ENCODE results near the gene C20orf144. TPM values are rescaled to one million over a fixed set of nuclear protein-coding genes. Genes with fewer than 3 reads are reported as not detected.
A peak's percentile ranks its signal among the peaks of the same experiment; 100 is the strongest.

C20orf144 gene
- total RNA-seq (2011; cell fraction: chromatin; rRNA removed; ENCODE audit: low replicate concordance), result 0.60 TPM in 1 of 2 replicates, not detected in the other
- total RNA-seq (2011; cell fraction: nucleolus; rRNA removed), result 0.83 and 1.1 TPM in 2 replicates
- total RNA-seq (2011; cell fraction: nucleoplasm; rRNA removed), result 0.66 and 1.3 TPM in 2 replicates
- total RNA-seq (2014; rRNA removed) (0.16 TPM in 1 of 2 replicates, not detected in the other), total RNA-seq (2014; rRNA removed; fragmentation: Illumina TruSeq; extraction: Trizol) (0.11 and 0.16 TPM in 2 replicates), total RNA-seq (2015; rRNA removed; fragmentation: Illumina TruSeq; extraction: Trizol) (0.11 and 0.23 TPM in 2 replicates), total RNA-seq (2021) (0.11 and 0.16 TPM in 2 replicates), polyA plus RNA-seq (2011; rRNA removed) (0.10 and 0.11 TPM in 2 replicates), polyA plus RNA-seq (2014; fragmentation: Illumina TruSeq; extraction: Trizol) (0.12 and 0.22 TPM in 2 replicates), polyA plus RNA-seq (2014; fragmentation: Nextera tagmentation; extraction: Ambion mirVana) (under 1 TPM in 1 of 2 experiments, not detected in 1; 0.04 TPM), polyA plus RNA-seq (2014; rRNA removed) (0.16 and 0.23 TPM in 2 replicates), polyA minus RNA-seq (2011; rRNA and poly(A)+ RNA removed) (0.28 TPM in 1 of 2 replicates, not detected in the other), Bru-seq, nascent RNA (percentile 12 among the genes with signal in this experiment), BruChase-seq, experiment 1, labeled RNA remaining after a 2-hour chase (percentile 20 among the genes with signal in this experiment), BruChase-seq, experiment 2, labeled RNA remaining after a 6-hour chase (percentile 18 among the genes with signal in this experiment)
- polyA plus RNA-seq (2011; cell fraction: cytosol; rRNA removed), result 0.13 and 0.16 TPM in 2 replicates
- polyA plus RNA-seq (2011; cell fraction: nucleus; rRNA removed), result 0.18 TPM in 2 replicates
- polyA plus RNA-seq (2012), result 0.23 and 0.54 TPM in 2 replicates
- not detected in 2 replicates for polyA minus RNA-seq (2011; cell fraction: cytosol; rRNA and poly(A)+ RNA removed)
- 0.33 and 0.40 TPM in 2 replicates for polyA minus RNA-seq (2011; cell fraction: nucleus; rRNA and poly(A)+ RNA removed)
- long read RNA-seq, experiment 1, result 0 reads
- long read RNA-seq, experiment 2, result 0 reads
- long read RNA-seq, experiment 3, result 0 reads

- WGBS (ENCODE audit: insufficient coverage, low coverage, missing lambda C conversion rate), result 94% methylated on average over 9 of the region's 10 CpGs
These were observed at the start of gene C20orf144 for GRCh38 chr20:33662172-33662571. C20orf144 (plus strand) TSS chr20:33662327; CDS start chr20:33662346, 19 bp downstream.

More at GRCh38 chr20:33662172-33662571, at the start of gene C20orf144:
- Histone ChIP-seq H3K9me1 (ENCODE audit: control insufficient read depth, insufficient read depth, low read length) (no peaks in the 10 kb centered on the region), H3K9me3 (replicated peaks; ENCODE audit: control insufficient read depth, insufficient read depth, low read depth, low read length) (no peaks in the 10 kb centered on the region), H3K27me3 (ENCODE audit: control insufficient read depth in 2 of 2, insufficient read depth in 2 of 2, low read length in 2 of 2) (no peaks in the 10 kb centered on the region), H3K4me3 (peak within 1 kb of the TSS; percentile 81), H3K4me2 (ENCODE audit: insufficient read depth, low read length) (peak within 1 kb of the TSS; percentile 85), H3K36me3 (ENCODE audit: control insufficient read depth, insufficient read depth, low read length) (peaks cover 44% of the 10 kb centered on the region; the same call in 2 of the 3 replicates), H2AFZ (ENCODE audit: low read depth, low read length) (peak within 1 kb of the TSS; percentile 75), H3K79me2 (ENCODE audit: control insufficient read depth, insufficient read depth, low read length) (peaks cover 18% of the 10 kb centered on the region), H4K20me1 (replicated peaks; ENCODE audit: control insufficient read depth, insufficient read depth, low read length) (peaks cover 11% of the 10 kb centered on the region; the same call in 1 of the 2 replicates), H3K4me1 (replicated peaks in 1 of 2; ENCODE audit: control insufficient read depth in 2 of 2, insufficient read depth in 2 of 2, low read length in 2 of 2) (peaks cover 21 to 65% of the 10 kb centered on the region in 2 experiments; a peak in 4 of 5 replicates), H3K27ac (ENCODE audit: extremely low read depth, low read depth, low read length) (peak within 1 kb of the TSS; percentile 82), H3K9ac (ENCODE audit: insufficient read depth in 1 of 2, low read depth in 2 of 2, low read length in 2 of 2) (peak within 1 kb of the TSS; percentile 80 to 90)
- POLR2A ChIA-PET, result interaction anchor here (0.7 kb wide), 1 partner anchor 1033 kb away, joined by 3 read pairs; no protein-coding TSS in a partner anchor
- intact Hi-C loops (cut with micrococcal nuclease) (no loop called here), in situ Hi-C loops (cut with MboI) (no loop called here)
- peak in 1 of 4 experiments; percentile 13 for DNase-seq (ENCODE audit: extremely low read depth in 1 of 4, low spot score in 3 of 4)
- BruUV-seq (replicated peaks), result no TSS peak
- no peak for FAIRE-seq
- TF ChIP-seq POLR2G (IDR thresholded peaks at IDR 0.05; ENCODE audit: low read depth, low read length) (peak; percentile 67), ZNF449 (CRISPR knock-in tag; IDR thresholded peaks at IDR 0.05) (no peak)
- CTCF ChIA-PET (ENCODE audit: low intra/inter-chr PET ratio), result no interaction called here
- no peak for ATAC-seq

Measured in K562 (cell line).